HL-60 (cell line): ENCODE data around the gene ELL2.

Source experiments
- DNase-seq, 2 experiments: peaks; one replicate each; pipeline ENCODE4 v3.0.0-alpha.2; 2010 to 2020; ENCODE audit warnings: low read depth in 1 of 2, low spot score in 1 of 2
- H3K27ac ChIP-seq: fragments of 250-450 bp; sonication (Bioruptor Pico); replicated peaks from 2 replicates; pipeline ENCODE4 v1.5.1; 2020; ENCODE audit warnings: mild to moderate bottlenecking, moderate library complexity
- H3K27me3 ChIP-seq: fragments of 250-450 bp; sonication (Bioruptor Pico); 2 replicates; pipeline ENCODE4 v1.5.1; 2021; ENCODE audit warnings: mild to moderate bottlenecking, moderate library complexity; ENCODE audit not compliant: insufficient read depth, poor library complexity, severe bottlenecking
- H3K4me3 ChIP-seq: replicated peaks from 2 replicates; pipeline ENCODE4 v1.5.1; 2011; ENCODE audit warnings: mild to moderate bottlenecking, control low read depth, low read length; ENCODE audit not compliant: insufficient read depth
- GABPA ChIP-seq: IDR thresholded peaks from 2 replicates; pipeline ENCODE4 v1.6.1; 2012; ENCODE audit warnings: low read depth
- POLR2AphosphoS5 ChIP-seq: IDR thresholded peaks from 2 replicates; pipeline ENCODE4 v1.6.1; 2012; ENCODE audit warnings: low read depth
- SPI1 ChIP-seq: IDR thresholded peaks from 2 replicates; pipeline ENCODE4 v1.6.1; 2012; ENCODE audit warnings: low read depth, mild to moderate bottlenecking, borderline replicate concordance
- long read RNA-seq: library from polyadenylated mRNA; unstranded; transcript quantifications from one replicate; pipeline ENCODE4 v2.0.0, GENCODE V29; 2020
- TF ChIP-seq, protein P1 (sequence below): IDR thresholded peaks from 2 replicates; pipeline ENCODE4 v1.6.1; 2012; ENCODE audit warnings: low read depth; ENCODE audit not compliant: insufficient replicate concordance
- TF ChIP-seq, protein P2 (sequence below): IDR thresholded peaks from one replicate; pipeline ENCODE4 v1.5.1; 2011; ENCODE audit warnings: low read length, control low read depth, inconsistent platforms; ENCODE audit not compliant: insufficient read depth

Gene ELL2
- long read RNA-seq, partial matches to known transcripts, result 1 of 1 reads
- long read RNA-seq, other reads (novel, unspliced or antisense), result 0 of 1 reads

DNA sequence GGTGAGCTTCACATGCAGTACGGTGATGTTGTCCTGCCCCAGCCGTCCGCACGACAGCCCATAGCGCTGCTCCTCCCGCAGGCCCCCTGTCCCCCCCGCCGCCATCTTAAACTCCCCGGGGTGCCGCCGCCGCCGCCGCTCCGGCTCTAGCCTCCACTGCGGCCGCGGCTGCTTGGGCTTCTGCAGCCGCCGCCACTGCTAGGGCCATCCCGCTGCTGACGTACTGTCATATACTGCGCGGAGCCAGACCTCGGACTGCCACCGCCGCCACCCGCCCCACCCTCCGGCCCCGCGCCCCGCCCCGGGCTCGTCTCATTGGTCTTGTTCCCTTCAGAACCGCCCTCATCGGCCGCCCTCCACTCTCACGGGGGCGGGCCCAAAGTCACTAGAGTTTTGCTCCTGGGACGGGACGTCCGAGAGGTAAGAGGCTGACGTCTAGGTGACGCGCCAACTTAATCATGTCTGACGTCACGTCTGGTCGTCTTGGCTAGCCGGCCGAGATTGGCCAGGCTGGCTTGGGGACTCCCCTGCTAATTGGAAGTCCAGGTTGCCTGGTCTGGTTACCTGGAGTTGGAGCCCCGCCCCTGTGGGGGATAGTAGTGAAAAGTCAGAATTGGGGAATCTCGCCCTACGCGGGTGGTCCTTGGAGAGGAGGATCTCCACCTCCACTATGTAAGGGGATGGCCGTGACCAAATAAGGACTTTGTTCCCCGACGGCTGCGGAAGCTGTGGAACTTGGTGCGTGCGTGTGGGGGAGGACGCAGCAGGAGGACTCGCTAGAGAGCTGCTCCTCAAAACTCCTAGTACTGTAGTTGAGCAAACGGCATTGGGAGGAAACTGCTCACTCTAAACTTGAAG, at the start of gene ELL2:
Gene ELL2, minus strand, starts transcription at position 235 of the 858 bp plus-strand sequence. Its CDS starts 130 bp downstream, at position 105.
- H3K4me3 ChIP-seq, result peak within 1 kb of the TSS; percentile 70
- peak within 1 kb of the TSS; percentile 92 for H3K27ac ChIP-seq
- TF ChIP-seq, protein P1, sequence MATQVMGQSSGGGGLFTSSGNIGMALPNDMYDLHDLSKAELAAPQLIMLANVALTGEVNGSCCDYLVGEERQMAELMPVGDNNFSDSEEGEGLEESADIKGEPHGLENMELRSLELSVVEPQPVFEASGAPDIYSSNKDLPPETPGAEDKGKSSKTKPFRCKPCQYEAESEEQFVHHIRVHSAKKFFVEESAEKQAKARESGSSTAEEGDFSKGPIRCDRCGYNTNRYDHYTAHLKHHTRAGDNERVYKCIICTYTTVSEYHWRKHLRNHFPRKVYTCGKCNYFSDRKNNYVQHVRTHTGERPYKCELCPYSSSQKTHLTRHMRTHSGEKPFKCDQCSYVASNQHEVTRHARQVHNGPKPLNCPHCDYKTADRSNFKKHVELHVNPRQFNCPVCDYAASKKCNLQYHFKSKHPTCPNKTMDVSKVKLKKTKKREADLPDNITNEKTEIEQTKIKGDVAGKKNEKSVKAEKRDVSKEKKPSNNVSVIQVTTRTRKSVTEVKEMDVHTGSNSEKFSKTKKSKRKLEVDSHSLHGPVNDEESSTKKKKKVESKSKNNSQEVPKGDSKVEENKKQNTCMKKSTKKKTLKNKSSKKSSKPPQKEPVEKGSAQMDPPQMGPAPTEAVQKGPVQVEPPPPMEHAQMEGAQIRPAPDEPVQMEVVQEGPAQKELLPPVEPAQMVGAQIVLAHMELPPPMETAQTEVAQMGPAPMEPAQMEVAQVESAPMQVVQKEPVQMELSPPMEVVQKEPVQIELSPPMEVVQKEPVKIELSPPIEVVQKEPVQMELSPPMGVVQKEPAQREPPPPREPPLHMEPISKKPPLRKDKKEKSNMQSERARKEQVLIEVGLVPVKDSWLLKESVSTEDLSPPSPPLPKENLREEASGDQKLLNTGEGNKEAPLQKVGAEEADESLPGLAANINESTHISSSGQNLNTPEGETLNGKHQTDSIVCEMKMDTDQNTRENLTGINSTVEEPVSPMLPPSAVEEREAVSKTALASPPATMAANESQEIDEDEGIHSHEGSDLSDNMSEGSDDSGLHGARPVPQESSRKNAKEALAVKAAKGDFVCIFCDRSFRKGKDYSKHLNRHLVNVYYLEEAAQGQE, result no peak
- TF ChIP-seq POLR2AphosphoS5, result peak; percentile 25; the same call in 1 of the 2 replicates
- no peaks in the 10 kb centered on the region for H3K27me3 ChIP-seq
- peak; percentile 72 to 95 for DNase-seq

DNA sequence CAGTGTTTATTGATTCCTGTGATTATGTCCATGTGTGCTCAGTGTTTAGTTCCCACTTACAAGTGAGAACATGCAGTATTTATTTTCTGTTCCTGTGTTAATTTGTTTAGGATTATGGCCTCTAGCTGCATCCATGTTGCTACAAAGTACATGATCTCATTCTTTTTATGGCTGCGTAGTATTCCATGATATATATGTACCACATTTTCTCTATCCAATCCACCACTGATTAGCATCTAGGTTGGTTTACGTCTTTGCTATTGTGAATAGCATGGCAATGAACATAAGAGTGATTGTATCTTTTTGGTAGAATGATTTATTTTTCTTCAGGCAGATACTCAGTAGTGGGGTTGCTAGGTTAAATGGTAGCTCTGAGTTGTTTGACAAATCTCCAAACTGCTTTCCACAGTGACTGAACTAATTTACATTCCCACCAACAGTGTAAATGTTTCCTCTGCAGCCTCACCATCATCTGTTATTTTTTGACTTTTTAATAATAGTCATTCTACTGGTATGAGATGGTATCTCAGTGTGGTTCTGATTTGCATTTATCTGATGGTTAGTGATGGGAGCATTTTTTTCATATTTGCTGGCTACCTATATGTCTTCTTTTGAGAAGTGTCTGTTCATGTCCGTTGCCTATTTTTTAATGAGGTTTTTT, 47.5 kb upstream of the ELL2 start:
- TF ChIP-seq, protein P1, result no peak
- no peak for TF ChIP-seq GABPA
- TF ChIP-seq POLR2AphosphoS5, result no peak
- TF ChIP-seq, protein P2, sequence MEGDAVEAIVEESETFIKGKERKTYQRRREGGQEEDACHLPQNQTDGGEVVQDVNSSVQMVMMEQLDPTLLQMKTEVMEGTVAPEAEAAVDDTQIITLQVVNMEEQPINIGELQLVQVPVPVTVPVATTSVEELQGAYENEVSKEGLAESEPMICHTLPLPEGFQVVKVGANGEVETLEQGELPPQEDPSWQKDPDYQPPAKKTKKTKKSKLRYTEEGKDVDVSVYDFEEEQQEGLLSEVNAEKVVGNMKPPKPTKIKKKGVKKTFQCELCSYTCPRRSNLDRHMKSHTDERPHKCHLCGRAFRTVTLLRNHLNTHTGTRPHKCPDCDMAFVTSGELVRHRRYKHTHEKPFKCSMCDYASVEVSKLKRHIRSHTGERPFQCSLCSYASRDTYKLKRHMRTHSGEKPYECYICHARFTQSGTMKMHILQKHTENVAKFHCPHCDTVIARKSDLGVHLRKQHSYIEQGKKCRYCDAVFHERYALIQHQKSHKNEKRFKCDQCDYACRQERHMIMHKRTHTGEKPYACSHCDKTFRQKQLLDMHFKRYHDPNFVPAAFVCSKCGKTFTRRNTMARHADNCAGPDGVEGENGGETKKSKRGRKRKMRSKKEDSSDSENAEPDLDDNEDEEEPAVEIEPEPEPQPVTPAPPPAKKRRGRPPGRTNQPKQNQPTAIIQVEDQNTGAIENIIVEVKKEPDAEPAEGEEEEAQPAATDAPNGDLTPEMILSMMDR, result no peak
- TF ChIP-seq SPI1, result no peak
- Histone ChIP-seq H3K4me3 (no peak overlapping the region), H3K27ac (no peak overlapping the region), H3K27me3 (no peaks in the 10 kb centered on the region)
- no peak for DNase-seq

DNA sequence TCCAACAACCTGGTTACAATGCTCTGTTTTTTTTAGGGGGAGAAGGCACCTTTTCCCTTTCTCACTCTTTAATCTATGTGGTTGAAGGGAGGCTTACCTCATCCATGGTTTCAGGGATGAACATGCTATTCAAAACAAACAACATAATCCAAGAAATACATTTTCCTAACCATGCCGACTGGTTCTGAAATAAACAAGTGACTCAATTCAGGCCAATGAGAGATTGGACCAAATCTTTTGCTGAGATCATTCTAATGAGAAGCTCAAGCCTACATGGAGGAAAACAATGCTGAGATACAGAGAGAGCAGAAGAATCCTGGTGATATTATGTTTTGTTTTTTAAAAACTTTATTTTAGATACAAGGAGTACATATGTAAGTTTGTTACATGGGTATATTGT, 46.8 kb upstream of the ELL2 start:
- no peaks in the 10 kb centered on the region for H3K27me3 ChIP-seq
- TF ChIP-seq POLR2AphosphoS5, result no peak
- DNase-seq, result no peak
- no peak overlapping the region for H3K27ac ChIP-seq
- H3K4me3 ChIP-seq, result no peak overlapping the region

DNA sequence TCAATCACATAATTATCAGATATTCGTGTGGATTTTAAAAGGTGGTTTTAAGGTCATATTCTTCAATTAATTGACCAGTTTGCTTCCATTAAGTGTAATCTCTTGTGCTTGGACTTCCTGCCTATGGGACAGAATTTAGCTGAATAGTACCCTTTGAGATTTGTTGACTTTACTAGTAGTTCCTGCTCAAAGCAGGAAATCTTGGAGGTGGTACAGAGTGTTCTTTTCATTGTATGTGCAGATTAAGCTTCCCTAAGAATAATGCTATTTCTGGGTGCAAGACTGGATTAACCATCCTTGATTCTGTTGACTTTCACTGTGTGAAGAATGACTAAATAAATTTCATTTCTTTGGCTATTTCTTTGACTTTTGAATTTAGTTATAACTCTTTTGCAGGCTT, 45.4 kb upstream of the ELL2 start:
- H3K4me3 ChIP-seq, result no peak overlapping the region
- DNase-seq, result no peak
- H3K27me3 ChIP-seq, result no peaks in the 10 kb centered on the region
- no peak overlapping the region for H3K27ac ChIP-seq
- TF ChIP-seq, protein P1, result no peak
- TF ChIP-seq SPI1, result no peak
- no peak for TF ChIP-seq POLR2AphosphoS5
- TF ChIP-seq GABPA, result no peak
- TF ChIP-seq, protein P2, result no peak
